Adrenal gland (tissue), 5 donors: ENCODE measurements around the gene ATG16L1.

ENCODE experiments used
- POLR2A ChIP-seq, 2 donors: fragments of 450-650 bp; IDR thresholded peaks; one replicate each; pipeline ENCODE4 v1.6.1; 2017; ENCODE audit warnings: antibody characterized with exemption in 2 of 2, mild to moderate bottlenecking in 2 of 2, moderate library complexity in 1 of 2
- TF ChIP-seq, protein P1 (sequence below), 6 experiments: fragments of 450-650 bp in 4 of 6; fragments of 200-600 bp in 2 of 6; sonication (generic) in 1 of 6; IDR thresholded peaks; 1 replicate in 5 of 6; 2 replicates in 1 of 6; pipeline versions ENCODE4 v1.5.1 to v1.8.0; 2016 to 2021; ENCODE audit warnings: antibody characterized with exemption in 6 of 6, mild to moderate bottlenecking in 2 of 6, moderate library complexity in 1 of 6
- donor health status: DM: no; HTN: no; CAD: no.

DNA sequence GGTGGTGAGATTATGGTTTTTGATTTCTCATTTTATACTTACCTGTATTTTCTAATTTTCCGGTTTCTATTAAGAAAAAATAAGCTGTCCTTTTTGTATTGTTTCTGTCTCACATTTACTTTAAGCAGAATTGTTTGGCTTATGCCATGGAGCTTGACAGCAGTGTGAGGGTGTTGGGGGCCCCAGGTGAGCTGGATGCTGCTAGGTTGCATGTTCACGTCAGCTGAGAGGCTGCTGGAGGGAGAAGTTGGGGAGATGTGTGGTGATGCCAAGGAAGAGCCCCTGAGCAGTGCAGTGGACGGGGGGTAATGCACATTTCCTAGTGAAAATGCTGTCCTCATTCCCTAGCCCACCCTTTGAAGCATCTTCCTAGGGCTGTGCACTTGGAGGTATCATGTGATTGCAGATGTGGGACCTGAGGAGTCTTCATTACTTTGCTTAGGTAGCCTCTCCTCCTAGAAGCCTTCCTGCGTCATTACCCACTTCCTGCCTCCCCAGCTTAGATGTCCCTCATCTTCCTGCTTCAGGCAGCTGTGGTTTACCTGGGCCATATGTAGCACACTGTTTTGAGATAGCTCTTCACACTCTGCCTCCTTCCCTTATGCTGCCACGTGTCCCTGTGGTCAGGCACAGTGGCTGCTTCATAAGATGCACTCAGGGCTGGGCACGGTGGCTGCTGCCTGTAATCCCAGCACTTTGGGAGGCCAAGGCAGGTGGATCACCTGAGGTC lies 16.2 kb downstream of the ATG16L1 start:
- TF ChIP-seq, protein P1, sequence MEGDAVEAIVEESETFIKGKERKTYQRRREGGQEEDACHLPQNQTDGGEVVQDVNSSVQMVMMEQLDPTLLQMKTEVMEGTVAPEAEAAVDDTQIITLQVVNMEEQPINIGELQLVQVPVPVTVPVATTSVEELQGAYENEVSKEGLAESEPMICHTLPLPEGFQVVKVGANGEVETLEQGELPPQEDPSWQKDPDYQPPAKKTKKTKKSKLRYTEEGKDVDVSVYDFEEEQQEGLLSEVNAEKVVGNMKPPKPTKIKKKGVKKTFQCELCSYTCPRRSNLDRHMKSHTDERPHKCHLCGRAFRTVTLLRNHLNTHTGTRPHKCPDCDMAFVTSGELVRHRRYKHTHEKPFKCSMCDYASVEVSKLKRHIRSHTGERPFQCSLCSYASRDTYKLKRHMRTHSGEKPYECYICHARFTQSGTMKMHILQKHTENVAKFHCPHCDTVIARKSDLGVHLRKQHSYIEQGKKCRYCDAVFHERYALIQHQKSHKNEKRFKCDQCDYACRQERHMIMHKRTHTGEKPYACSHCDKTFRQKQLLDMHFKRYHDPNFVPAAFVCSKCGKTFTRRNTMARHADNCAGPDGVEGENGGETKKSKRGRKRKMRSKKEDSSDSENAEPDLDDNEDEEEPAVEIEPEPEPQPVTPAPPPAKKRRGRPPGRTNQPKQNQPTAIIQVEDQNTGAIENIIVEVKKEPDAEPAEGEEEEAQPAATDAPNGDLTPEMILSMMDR (IDR thresholded peaks at IDR 0.05): no peak
- no peak for TF ChIP-seq POLR2A (IDR thresholded peaks at IDR 0.05)
